ENCODE data around the gene GALNTL6.

DNA sequence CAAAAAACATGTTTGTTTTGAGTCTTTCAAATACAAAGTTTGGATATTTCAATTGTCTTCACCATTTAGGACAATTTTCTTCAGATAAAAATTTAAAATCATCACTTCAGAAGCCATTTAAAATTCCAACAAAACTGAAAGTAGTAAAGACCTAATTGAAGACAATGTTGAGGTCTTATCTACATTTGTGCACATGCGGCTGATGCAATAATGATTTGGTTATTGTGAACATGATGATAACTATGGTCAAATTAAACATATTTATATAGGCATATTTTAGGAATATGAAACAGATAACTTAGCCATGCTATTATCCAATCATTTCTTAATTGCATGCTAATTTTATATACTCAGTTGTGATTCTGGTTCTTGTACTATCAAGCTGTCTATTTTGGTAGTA lies 407.5 kb downstream of the GALNTL6 start:
- TF ChIP-seq, protein P1, sequence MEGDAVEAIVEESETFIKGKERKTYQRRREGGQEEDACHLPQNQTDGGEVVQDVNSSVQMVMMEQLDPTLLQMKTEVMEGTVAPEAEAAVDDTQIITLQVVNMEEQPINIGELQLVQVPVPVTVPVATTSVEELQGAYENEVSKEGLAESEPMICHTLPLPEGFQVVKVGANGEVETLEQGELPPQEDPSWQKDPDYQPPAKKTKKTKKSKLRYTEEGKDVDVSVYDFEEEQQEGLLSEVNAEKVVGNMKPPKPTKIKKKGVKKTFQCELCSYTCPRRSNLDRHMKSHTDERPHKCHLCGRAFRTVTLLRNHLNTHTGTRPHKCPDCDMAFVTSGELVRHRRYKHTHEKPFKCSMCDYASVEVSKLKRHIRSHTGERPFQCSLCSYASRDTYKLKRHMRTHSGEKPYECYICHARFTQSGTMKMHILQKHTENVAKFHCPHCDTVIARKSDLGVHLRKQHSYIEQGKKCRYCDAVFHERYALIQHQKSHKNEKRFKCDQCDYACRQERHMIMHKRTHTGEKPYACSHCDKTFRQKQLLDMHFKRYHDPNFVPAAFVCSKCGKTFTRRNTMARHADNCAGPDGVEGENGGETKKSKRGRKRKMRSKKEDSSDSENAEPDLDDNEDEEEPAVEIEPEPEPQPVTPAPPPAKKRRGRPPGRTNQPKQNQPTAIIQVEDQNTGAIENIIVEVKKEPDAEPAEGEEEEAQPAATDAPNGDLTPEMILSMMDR (IDR thresholded peaks at IDR 0.05; ENCODE audit: insufficient read depth, low read length, poor library complexity, severe bottlenecking), result no peak
- no peak for TF ChIP-seq EZH2phosphoT487 (conservative IDR thresholded peaks at IDR 0.05; ENCODE audit: low read length)
